Measurements from ENCODE around the gene INSR.

Gene INSR

DNA sequence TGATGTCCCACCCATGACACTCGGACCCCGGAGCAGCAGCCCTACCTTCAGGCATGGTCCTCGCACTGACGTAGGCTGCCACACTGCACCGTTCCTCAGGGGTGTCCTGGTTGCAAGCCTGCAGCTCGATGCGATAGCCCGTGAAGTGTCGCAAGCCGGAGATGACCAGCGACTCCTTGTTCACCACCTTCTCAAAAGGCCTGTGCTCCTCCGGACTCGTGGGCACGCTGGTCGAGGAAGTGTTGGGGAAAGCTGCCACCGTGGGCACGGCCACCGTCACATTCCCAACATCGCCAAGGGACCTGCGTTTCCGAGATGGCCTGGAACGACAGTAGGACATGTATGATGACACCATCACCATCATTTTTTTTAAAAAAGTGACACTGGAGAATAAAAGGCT lies 151.4 kb downstream of the INSR start:
- no peak for DNase-seq (ENCODE audit: low read depth in 2 of 2)

DNA sequence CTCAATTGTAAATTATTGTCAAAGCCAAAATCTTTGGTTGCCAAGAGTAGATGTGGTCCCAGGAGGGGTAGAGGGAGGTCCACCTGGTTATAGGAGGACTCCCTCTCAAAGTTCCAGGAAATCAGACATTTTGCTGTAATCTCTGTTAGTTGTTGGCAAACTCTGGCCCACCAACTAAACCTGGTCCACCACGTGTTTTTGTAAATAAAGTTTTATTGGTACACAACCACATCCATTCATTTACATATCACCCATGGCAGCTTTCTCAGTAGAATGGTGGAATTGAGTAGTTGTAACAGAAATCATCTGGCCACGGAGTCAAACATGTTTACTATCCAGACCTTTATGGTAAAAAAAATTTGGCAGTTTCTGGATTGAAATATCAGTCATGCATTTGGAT lies 154.1 kb downstream of the INSR start:
- DNase-seq (ENCODE audit: low read depth in 2 of 2): no peak

DNA sequence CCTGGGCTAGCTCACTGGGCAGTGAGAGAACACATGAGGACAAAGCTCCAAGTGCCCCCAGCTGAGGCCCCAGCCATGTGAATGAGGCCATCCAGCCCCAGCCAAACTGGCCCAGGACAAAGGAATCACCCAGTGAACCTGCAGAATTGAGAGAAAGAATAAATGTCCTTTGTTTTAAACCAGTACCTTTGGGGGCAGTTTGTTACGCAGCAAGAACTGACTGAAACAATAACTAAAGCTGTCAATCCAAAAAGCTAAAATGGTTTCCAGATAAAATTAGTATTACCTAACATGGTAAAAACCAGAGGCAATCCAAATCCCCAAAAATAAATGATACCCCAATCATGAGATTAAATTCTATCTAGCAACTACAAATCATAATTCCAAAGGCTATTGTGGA lies 155.1 kb downstream of the INSR start:
- DNase-seq (ENCODE audit: low read depth in 2 of 2): no peak

DNA sequence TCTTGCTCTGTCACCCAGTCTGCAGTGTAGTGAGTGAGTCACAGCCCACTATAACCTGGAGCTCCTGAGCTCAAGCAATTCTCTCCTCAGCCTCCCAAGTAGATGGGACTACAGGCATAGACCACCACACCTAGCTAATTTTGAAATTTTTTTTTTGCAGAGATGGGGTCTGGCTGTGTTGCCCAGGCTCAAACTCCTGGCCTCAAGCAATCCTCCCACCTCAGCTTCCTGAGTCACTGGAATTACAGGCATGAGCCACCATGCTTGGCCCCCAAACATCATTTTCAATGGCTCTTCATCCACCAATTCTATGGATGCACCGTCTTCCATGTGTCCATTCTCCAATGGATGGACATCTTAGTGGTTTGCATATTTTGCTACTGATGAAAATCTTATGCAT lies 155.8 kb downstream of the INSR start:
- no peak for DNase-seq (ENCODE audit: low read depth in 2 of 2)

DNA sequence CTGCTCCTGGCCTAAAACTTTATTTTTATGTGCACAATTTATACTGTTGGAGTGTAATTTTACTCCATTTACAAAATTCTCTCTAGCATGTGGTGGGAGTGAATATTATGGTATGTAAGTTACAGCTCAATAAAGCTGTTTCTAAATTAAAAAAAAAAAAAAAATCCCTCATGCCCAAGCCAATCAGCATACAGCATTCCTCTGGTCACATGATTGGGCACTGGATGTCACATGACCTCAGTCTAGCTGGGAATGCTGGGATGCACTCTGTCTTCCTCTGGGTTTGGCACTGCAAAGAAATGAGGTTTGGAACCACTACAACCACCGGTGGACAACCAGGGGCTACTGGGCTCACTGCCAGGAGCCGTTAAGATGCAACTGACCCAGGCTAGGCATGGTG lies 157.1 kb downstream of the INSR start:
- no peak for DNase-seq (ENCODE audit: low read depth in 2 of 2)

DNA sequence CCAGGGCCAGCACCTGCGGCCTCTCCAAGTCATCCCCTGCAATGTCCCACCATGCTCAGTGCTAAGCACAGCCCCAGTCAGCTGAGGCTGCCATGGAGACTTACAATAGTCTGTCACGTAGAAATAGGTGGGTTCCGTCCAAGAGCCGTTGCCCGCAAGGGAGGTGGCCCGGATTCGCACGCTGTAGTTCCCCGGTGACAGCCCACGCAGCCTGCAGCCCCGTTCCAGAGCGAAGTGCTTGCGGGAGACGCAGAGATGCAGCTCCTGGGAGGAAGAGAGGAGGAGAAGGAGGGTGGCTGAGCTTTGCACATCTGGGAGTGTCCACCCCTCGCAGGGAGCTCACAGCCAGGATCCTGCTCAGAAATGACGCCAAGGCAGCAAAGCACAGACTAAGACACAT lies 162.2 kb downstream of the INSR start:
- no peak for DNase-seq (ENCODE audit: low read depth in 2 of 2)

DNA sequence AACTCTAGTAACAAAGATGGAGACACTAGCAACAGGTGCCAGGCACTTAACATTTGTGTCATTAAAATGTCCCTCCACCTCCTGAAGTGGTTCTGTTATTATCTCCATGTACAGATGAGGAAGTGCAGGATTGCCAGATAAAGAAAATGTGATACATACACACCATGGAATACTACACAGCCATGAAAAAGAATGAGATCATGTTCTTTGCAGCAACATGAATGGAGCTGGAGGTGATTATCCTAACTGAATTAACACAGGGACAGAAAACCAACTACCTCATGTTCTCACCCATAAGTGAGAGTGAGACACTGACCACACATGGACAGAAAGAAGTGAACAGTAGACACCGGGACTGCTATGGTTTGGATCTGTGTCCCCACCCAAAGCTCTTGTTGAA lies 164.2 kb downstream of the INSR start:
- no peak for DNase-seq (ENCODE audit: low read depth in 2 of 2)

DNA sequence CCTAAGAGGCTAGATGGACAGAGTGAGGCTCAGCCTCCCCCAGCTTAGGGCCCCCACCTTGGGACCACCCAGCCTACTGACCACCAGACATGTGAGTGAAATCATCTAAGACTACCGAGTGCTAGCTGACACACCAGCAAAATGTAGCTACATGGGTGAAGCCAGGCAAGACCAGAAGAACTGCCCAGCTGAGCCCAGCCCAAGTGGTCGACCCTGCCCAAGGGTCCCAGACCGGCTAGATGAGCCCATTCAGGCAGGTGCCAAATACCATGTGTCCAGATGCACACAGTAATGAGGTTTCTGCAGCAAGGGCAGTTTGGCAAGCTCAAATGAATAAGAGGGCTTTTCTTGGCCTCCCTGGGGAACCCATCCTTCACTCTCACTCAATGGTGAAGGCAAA lies 168.1 kb downstream of the INSR start:
- DNase-seq (ENCODE audit: low read depth in 2 of 2): no peak

DNA sequence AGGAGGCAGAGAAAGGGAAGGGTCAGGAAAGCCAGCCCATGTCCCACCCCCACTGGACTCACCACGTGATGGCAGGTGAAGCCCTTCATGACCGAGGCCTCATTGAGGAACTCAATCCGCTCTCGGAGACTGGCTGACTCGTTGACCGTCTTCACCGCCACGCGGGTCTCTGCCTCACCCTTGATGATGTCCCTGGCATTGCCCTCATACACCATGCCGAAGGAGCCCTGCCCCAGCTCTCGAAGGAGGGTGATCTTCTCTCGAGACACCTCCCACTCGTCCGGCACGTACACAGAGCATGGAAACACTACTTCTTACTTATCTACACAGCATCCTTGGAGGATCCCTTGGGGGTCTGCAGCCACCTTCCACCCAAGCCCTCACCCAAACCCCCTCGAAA lies 169.0 kb downstream of the INSR start:
- DNase-seq (ENCODE audit: low read depth in 2 of 2): no peak

DNA sequence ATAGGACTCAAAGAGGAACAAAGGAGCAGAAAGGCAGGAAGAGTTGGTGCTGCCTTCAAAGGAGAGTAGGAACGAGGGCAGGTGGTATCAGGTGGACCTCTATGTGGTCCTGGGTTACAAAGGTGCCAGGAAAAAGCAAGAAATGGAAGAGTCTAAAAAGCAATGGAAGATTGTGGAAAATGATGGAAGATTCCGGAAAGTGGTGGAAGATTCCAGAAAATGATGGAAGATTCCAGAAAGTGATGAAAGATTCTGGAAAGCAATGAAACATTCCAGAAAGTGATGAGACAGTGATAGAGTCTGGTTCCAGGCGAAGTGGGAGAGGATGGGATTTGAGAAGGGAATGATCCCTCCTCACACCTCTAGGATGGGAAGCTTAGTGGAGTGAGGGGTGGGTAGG lies 169.4 kb downstream of the INSR start:
- no peak for DNase-seq (ENCODE audit: low read depth in 2 of 2)

DNA sequence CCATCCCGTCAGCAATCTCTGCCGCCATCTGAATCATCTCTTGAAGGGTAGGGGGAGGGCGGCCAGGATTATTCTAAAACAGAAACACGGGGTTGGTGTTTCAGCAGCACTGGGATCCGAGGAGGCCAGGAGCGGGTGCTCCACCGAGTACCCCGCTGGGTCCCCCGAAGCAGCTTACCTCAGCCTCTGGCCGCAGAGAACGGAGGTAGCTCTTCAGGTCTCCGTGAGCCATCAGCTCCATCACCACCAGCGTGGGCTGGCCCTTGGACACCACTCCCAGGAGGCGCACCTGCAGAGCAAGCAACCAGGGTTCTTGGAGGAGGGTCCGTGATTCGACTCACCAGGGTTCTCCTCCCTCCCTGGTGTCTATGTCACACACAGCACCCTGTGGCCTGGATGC lies 171.5 kb downstream of the INSR start:
- DNase-seq (ENCODE audit: low read depth in 2 of 2): no peak

DNA sequence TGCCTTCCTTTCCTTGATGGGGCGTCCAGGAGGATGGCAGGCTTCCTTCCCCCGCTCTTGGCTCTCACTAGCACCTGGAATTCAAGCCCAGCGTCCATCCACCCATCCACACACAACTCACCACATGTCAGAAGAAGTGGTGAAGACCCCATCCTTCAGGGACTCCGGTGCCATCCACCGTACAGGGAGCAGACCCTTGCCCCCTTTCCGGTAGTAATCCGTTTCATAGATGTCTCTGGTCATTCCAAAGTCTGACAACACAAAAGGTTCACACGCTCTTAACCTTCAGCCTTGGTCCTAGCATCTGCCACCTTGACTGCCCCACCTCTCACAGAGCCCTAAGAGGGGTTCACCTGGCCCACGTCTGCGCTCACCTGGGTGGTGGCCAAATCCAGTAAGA lies 173.7 kb downstream of the INSR start:
- no peak for DNase-seq (ENCODE audit: low read depth in 2 of 2)

DNA sequence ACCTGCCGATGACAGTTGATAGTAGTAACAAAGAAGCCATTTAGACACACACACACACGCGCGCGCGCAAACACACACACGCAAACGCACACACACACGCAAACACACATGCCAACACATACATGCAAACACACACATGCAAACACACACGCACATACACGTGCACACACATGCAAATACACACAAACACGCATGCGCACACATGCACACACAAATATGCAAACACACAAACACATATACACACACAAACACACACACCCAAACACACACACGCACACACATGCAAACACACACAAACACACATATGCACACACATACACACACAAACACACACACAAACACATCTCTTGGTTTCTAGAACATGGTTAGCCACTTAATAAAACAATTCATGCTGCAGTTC lies 174.6 kb downstream of the INSR start:
- no peak for DNase-seq (ENCODE audit: low read depth in 2 of 2)

DNA sequence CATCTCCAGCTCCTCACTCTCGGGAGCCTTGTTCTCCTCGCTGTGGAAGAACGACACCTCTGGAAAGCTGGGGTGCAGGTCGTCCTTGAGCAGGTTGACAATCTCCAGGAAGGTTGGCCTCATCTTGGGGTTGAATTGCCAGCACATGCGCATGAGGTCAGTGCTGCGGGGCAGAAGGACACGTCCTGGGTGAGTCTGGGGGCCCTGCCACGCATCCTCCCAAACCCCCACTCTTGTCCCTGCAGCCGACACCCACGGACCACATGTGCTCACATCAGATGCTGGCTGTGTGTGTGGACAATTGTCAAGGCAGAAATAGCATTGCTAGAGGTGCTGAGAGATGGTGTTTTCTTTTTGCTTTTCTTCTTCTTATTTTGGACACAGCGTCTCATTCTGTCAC lies 177.0 kb downstream of the INSR start:
- no peak for DNase-seq (ENCODE audit: low read depth in 2 of 2)

DNA sequence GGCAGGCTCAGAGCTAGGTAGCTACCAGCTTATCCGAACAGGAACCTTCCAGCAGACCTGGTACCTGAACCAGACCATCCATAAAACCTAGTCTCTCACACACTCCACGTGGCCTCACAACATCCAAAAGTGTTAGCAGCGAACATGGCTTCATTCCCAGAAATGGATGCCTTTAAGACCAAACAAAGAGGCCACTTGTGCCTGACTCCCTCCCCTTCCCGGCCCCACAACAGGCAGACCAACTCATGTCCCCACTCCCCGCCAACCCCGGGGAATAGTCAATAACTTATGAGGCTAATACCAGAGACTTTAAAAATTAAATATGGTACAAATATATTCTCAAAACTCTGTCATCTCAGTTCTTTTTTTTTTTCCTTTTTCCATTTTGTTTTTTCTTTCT lies 178.5 kb downstream of the INSR start:
- DNase-seq (ENCODE audit: low read depth in 2 of 2): no peak

DNA sequence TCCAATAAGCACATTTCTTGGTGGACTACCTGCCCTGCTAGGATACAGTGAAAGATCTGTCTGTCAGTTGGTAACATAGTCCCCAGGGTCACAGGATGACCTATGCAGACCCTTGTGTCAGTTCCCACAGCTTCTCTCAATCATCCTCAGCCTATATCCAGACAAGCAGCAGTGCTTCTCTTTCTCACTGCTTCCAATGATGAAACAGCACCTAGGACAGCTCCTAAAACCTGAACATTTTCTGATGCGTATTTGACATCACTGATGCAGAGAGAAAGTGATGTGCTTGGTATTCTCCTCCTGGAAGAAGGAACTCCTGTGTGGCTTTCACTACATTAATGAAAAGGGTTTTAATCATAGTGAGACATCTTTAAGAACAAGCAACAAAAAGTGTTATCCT lies 181.0 kb downstream of the INSR start:
- DNase-seq (ENCODE audit: low read depth in 2 of 2): no peak

DNA sequence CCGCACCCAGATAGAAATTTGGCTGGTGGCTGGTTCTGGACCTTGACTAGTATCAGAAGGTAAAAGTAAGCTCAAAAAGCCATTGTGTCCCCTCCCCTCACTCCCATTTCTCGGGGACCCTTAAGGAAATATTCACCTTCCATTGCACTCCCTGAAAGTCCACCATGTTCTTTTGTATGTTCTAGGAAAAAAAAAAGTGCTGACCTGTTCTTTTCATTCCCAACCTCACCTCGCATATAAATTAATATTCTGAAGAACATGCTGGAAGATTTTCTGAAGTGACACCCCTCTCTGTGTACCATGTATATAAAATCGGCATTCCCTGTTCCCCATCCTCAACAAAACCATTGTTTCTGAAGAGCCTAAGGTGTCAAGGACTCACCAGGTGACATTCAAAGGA lies 181.5 kb downstream of the INSR start:
- DNase-seq (ENCODE audit: low read depth in 2 of 2): no peak

DNA sequence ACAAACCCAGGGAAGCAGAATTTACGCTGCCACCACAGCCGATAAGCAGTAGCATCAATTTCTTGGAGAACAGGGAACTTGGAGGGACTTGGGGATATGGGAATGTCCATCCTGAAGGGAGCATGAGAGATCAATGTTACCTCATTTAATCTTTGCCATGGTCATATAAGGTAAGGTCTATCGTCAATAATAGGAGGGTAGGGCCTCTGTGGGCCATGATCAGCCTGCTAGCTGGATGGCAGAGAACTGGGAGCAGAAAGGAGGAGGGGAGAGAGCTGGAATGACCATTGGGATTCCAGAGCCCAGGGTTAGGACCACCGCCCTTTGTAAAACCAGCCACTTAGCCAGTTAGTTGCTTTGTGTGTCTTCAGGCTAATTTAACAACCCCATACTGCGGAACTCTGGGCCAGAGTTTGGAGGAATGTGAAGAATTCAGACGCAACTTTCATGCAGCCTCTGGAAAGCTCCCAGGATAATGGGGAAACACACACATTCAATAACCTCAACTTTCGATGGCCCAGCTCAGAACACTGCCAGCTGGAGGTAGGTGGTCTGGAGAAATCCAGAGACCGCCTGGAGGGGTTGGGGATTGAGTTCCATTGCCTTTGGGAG lies 184.4 kb downstream of the INSR start:
- no peak for DNase-seq (ENCODE audit: low read depth in 2 of 2)

DNA sequence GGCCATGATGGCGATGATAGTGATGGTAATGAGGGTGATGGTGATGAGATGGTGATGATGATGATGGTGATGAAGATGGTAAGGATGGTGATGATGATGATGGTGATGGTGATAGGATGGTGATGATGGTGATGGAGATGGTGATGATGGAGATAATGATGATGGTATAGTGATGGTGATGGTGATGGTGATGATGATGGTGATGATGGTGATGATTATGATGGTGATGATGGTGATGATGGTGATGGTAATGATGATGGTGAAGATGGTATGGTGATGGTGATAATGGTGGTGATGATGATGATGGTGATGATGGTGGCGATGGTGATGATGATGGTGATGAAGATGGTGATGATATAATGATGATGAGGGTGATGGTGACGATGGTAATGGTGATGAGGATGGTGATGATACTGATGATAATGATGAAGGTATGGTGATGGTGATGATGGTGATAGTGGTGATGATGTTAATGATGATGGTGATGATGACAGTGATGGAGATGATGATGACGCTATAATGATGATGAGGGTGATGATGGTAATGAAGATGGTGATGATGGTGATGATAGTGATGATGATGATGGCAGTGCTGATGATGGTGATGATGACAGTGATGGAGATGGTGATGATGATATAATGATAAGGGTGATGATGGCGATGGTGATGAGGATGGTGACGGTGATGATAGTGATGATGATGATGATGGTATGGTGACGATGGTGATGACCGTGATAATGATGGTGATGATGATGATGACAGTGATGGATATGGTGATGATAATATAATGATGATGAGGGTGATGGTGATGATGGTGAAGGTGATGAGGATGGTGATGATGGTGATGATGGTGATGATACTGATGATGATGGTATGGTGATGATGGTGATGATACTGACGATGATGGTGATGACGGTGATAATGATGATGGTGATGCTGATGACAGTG lies 187.2 kb downstream of the INSR start:
- no peak for DNase-seq (ENCODE audit: low read depth in 2 of 2)

DNA sequence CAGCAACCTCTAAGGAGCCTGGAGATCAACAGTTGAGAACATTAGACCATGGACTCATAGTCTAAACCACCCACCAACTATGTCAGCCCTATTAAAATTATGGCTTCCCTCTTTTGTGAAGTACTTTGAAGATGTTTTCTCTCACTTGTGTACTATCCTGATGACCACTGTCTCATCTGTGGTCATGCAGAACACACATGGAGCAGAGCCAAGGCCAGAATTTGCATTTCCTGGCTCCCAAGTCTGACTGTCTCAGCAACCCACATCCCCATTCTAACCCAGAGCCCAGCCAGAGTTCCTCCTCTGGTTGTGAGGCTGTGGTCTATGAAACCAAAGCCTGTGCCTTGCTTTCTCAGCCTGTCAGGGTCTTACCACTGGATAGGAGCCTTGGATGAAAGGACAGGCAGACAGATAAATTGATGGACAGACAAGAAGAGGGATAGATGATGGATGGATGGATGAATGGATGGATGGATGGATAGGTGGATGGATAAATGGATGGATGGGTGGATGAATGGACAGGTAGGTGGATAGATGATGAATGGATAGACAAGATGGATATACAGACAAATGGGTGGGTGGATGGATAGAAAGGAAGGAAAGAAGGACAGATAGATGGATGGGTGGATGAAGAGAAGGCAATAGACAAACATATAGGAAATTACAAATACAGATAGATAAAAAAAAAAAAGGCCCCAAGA lies 189.3 kb downstream of the INSR start:
- no peak for DNase-seq (ENCODE audit: low read depth in 2 of 2)

DNA sequence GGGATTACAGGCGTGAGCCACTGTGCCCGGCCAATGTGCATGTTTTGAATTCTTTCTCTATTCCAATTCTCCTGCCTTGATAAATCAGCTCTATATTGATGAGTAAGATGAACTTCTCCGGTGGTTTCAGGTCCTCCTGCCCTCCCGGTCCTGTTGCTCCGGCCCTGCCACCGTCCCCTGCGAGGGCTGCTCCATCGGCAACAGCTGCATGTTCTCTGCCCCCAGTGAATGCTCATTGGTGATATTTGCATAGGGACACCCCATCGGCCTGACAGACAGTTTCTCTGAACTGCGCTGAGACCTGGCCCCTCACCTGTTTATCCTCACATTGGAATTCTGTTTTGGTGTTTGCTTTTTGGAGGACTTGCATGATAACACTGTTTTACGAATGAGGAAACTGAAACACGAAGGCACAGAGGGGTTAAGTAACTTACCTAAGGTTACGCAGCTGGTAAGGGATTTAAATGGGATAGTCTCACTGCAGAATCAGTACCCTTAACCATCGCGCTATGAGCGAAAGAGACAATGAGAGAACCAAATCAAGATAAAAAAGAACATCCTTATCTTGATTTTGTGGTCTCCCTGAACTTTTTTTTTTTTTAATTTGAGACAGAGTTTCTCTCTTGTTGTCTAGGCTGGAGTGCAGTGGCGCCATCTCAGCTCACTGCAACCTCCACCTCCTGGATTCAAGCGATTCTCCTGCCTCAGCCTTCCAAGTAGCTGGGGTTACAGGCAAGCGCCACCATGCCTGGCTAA lies 192.5 kb downstream of the INSR start:
- DNase-seq (ENCODE audit: low read depth in 2 of 2): no peak

DNA sequence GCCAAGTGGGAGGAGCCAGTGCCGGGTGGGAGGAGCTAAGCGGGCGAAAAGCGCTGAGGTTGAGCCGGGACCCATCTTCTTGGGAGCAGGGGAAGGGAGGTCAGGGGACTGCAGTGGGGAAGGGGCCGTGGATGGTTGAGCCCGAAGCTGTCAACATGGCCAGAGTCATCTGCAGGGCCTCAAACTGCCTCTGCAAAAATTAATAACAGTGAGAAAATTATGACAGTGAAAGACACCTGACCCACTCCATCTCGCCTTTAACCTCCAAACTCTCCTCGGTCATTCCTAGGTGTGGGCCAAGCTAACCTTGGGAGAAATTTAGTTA lies 194.7 kb downstream of the INSR start:
- peak in 1 of 2 donors; percentile 51 for DNase-seq (ENCODE audit: low read depth in 2 of 2)
